HG03460 (cell line): ENCODE results near the gene CCDC87.
"Not testable (repeated sequence)": the region's sequence is repeated elsewhere in the genome, so short reads cannot be mapped to it uniquely, and the experiment has no call there.

ENCODE experiments used
- ATAC-seq: cut with Tn5 transposase; IDR thresholded peaks from one replicate; pipeline ENCODE4 v1.9.1; 2021; ENCODE audit not compliant: unreplicated experiment

The CCDC87 gene, protein sequence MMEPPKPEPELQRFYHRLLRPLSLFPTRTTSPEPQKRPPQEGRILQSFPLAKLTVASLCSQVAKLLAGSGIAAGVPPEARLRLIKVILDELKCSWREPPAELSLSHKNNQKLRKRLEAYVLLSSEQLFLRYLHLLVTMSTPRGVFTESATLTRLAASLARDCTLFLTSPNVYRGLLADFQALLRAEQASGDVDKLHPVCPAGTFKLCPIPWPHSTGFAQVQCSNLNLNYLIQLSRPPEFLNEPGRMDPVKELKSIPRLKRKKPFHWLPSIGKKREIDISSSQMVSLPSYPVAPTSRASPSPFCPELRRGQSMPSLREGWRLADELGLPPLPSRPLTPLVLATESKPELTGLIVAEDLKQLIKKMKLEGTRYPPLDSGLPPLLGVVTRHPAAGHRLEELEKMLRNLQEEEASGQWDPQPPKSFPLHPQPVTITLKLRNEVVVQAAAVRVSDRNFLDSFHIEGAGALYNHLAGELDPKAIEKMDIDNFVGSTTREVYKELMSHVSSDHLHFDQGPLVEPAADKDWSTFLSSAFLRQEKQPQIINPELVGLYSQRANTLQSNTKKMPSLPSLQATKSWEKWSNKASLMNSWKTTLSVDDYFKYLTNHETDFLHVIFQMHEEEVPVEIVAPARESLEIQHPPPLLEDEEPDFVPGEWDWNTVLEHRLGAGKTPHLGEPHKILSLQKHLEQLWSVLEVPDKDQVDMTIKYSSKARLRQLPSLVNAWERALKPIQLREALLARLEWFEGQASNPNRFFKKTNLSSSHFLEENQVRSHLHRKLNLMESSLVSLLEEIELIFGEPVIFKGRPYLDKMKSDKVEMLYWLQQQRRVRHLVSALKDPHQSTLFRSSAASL

GRCh38 chr11:66592457-66593302 lies at the start of gene CCDC87, which contains the start of gene CCS:
CCDC87 (minus strand) TSS chr11:66593063; CDS start chr11:66593015, 48 bp downstream.
CCS (plus strand) TSS chr11:66593185; CDS start chr11:66593262, 77 bp downstream.
- peak; percentile 80 for ATAC-seq

GRCh38 chr11:66641834-66642233 lies 49.0 kb upstream of the CCDC87 start:
- no peak for ATAC-seq

DNA sequence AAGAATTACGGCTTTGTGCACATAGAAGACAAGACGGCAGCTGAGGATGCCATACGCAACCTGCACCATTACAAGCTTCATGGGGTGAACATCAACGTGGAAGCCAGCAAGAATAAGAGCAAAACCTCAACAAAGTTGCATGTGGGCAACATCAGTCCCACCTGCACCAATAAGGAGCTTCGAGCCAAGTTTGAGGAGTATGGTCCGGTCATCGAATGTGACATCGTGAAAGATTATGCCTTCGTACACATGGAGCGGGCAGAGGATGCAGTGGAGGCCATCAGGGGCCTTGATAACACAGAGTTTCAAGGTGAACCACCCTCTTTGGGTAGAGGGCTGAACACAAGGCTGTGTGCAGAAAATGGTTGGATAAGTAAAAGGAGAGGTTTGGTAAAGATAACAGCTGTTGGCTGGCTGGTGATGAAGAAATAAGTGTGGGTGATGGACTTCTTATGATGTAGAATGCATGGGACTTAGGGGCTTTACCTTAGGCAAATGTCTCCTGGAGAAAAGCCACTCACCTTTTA lies 47.0 kb upstream of the CCDC87 start:
- ATAC-seq, result not testable (repeated sequence)

DNA sequence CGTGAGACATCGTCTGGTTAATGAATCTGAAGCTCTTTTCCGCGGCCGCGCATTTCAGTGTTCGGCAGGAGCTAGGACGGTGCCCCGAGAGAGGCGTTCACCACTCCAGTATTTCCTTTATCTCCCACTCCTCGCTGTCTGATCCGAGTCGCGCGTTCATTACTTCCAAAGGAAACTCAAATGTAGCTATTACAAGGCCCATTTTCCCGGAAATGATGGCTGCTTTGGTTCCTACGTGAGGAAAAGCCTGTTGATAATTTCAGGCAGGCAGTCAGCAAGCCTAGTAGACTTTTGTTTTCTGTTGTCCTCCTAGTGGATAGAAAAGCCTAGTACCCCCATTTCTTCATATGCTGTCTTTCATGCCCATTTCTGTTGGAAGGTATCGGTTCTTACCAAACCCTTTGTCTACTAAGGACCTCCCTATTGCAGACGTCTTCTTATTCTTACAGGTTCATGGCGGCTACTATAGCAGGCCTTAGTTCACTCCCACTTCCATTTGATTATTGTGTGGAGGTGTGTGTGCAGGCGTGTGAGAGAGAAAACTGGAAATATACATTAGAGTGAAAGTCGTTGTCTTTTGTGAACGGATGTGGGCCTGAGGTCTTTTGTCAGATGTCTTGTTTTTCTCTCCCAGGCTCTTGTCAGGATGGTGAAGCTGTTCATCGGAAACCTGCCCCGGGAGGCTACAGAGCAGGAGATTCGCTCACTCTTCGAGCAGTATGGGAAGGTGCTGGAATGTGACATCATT lies 46.4 kb upstream of the CCDC87 start:
- ATAC-seq, result no peak

GRCh38 chr11:66638177-66639065 lies 45.6 kb upstream of the CCDC87 start, which contains the start of gene RBM4:
RBM4 (plus strand) TSS chr11:66638703; CDS start chr11:66639712, 1,009 bp downstream.
- peak; percentile 89 for ATAC-seq

- ATAC-seq, result no peak
These were observed 44.8 kb upstream of the CCDC87 start for GRCh38 chr11:66637557-66638176.

- no peak for ATAC-seq
These were observed 43.5 kb upstream of the CCDC87 start for GRCh38 chr11:66636411-66636810.

GRCh38 chr11:66632952-66633351 lies 40.1 kb upstream of the CCDC87 start:
- no peak for ATAC-seq

- ATAC-seq, result no peak
These were observed 39.0 kb upstream of the CCDC87 start for GRCh38 chr11:66631883-66632282.

DNA sequence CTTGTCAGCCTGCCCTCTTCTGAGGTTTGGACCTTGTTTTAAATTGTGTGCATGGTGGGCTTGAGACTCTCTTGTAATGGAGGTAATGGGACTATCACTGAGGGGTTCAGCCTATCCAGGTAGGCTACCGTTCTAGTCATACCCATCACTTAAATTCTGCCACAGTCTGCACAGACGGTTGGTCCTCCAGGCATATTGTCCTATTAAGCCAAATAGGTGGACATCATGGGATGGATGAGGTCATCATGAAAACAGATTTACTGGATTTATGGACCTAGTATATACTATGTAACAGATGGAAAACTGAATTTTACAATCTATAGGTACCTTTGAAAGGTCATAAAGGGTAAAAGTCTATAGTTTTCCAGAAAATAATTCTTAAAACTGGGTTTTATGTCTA lies 36.5 kb upstream of the CCDC87 start:
- no peak for ATAC-seq

DNA sequence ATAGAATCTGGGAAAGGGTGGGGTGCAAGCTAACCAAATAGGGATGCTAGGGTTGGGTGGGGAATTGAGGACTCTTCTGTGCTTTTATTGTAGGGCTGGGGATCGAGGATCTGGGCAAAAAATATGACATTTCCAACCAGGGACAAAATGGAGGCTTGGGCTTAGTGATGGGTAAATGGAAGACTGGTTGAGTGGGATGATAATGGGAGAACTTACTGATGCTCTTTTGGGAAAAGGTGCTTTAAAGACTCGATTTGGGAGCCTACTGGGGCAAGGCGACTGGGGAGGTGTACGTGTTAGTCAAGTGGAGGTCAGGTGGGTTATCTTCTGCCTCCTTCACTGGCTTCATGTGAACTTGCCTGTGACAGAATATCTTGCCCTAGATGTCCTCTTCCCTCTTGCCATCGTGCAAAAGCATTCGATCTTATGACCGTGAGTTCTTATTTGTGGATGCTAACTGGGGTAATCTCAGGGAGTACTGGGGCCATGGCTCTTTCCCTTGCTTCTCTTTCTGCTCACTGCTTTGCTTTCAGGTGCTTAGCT lies 35.3 kb upstream of the CCDC87 start:
- ATAC-seq, result no peak

DNA sequence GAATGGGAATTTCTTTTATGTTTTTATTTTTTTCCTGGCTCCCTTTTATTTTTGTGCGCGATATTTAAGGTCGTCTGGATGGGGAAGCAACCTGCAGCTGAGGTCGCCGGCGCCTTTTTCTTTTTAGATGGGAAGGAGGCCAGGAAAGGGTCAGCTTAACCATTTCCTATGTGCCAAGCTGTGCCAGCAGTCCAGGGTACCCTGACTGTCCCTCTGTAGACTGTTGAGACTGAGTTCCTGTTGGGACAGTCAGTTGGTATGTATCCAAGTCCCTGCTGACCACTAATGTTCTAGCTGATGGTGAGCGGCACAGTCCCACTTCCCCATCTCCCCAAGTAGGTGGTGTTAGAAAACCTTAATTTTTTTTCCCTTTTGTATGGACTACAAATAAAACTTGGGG lies 34.1 kb upstream of the CCDC87 start:
- no peak for ATAC-seq

DNA sequence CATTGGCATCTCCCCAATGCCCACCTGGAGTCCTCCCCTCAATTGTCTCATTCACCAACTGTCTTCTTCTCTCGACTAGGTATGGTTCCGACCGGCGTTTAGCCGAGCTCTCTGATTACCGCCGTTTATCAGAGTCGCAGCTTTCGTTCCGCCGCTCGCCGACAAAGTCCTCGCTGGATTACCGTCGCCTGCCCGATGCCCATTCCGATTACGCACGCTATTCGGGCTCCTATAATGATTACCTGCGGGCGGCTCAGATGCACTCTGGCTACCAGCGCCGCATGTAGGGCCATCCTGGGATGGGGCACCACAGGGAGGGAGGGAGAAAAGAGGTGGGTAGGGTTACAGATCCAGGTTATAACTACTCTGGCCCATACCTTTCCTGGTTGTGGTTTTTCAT lies 33.5 kb upstream of the CCDC87 start:
- no peak for ATAC-seq

DNA sequence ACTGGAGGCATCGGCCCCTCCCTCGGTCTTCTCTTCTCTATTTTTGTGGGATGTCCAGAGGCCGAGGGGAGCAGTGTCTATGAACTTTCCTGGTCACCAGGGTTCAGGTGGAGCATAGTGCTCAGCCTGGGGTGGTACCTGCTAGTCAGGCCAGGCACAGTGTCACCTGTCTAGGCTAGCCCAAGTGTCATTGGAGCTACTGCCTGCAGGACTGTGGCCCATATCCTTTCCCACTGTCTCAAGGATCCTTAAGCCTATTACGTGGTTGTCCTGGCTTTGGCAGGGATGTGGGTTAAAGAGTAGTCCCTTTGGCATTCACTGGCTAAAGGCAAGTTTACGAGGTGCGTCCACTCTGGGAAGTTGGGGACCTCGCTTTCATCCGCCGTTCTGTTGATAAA lies 32.9 kb upstream of the CCDC87 start:
- ATAC-seq, result no peak

GRCh38 chr11:66625041-66625751 lies 32.3 kb upstream of the CCDC87 start:
- no peak for ATAC-seq

DNA sequence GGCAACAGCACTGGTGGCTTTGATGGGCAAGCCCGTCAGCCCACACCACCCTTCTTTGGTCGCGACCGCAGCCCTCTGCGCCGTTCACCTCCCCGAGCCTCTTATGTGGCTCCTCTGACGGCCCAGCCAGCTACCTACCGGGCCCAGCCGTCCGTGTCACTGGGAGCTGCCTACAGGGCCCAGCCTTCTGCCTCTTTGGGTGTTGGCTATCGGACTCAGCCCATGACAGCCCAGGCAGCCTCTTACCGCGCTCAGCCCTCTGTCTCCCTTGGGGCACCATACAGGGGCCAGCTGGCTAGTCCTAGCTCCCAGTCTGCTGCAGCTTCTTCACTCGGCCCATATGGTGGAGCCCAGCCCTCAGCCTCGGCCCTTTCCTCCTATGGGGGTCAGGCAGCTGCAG lies 31.6 kb upstream of the CCDC87 start:
- no peak for ATAC-seq

DNA sequence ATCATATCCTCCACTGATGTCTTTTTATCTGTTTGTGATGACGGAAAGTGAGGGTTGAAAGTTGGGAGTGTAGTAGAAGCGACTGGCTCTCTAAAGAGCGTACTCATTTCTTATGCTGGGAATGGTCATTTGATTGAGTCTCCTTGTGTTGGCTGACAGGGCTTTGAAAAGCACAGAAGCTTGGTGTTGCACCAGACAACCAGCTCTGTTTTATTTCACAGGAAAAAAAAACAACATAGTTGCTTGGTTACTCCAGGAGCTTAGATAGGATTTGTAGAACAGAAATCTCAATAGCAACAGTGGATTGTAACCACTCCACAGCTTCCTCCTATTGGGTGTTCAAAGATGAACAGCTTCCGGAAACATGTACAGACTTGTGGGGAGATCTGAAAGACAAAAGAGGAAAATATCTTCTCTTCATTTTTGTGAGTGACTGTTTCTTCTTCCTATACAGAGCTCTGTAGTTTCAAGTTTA lies 26.3 kb upstream of the CCDC87 start:
- no peak for ATAC-seq
